HG03159 (cell line): Measurements from ENCODE around the gene BABAM2.

Experiments used
- ATAC-seq: cut with Tn5 transposase; IDR thresholded peaks from one replicate; pipeline ENCODE4 v1.9.1; 2021; ENCODE audit warnings: mild to moderate bottlenecking, moderate library complexity; ENCODE audit not compliant: unreplicated experiment

The BABAM2 gene

DNA sequence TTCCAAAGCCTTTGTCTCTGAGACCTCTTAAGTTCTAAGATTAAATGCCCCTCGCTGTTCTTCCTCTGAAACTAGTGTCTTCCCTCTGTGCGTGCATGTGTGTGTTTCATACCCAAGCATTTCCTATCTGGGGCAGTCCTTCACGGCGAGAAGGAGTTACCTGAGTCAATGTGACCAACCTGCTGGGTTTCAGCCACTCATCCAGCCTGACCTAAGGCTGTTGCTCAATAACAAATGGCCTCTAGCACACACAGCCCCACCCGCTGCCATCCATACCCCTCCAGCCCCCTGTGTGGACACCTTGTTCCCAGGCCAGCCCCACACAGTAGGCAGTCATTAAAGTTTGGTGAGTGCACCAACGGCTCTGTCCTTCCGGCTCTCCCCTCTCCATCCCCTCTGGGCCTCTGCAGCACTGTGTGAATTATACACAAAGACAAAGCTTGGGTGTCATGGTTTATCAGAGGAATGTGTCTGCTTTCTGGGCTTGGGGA, 448.3 kb downstream of the BABAM2 start:
- ATAC-seq: no peak

GRCh38 chr2:28339516-28340175, 449.1 kb downstream of the BABAM2 start:
- ATAC-seq: no peak

DNA sequence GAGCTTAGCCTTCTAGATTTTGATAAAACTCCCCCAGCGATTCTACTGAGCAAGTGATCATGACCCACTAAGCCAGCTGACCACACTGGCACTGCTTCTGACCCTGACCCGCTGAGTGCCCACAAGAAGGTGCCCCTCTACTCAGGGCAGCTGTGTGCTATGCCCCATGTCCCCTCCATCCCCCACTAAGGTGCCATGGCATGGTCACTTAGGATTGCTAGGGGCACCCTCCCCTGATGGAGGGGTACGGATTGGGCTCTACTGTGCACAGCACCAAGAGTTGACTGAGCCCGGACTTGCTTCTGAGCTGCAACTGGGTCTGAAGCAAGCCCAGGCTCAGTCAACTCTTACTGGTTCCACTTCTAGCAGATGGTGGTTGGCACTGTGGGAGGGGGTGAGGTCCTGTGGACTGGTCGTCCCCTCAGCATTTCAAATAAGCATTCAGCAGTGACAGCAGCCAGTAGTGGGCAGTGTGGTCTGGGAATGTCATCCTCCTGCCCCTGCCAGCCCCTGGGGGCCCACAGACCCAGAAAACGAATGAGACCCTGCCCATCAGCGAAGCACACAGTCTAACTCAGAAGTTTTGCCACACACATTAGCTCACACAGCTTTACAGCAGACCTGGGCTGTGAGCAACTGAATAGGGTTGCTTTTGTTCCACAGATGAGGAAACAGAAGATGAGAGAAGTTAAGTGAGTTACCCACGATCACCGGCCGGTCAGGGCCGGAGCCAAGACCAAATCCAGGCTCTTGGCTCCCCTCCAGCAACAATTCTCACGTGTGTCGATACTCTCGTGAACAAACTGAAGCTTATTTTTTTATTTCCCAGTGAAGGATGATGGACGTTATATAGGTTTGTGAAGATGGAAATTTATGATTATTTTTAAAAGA, 450.0 kb downstream of the BABAM2 start:
- no peak for ATAC-seq

GRCh38 chr2:28341208-28341891, 450.8 kb downstream of the BABAM2 start:
- no peak for ATAC-seq

DNA sequence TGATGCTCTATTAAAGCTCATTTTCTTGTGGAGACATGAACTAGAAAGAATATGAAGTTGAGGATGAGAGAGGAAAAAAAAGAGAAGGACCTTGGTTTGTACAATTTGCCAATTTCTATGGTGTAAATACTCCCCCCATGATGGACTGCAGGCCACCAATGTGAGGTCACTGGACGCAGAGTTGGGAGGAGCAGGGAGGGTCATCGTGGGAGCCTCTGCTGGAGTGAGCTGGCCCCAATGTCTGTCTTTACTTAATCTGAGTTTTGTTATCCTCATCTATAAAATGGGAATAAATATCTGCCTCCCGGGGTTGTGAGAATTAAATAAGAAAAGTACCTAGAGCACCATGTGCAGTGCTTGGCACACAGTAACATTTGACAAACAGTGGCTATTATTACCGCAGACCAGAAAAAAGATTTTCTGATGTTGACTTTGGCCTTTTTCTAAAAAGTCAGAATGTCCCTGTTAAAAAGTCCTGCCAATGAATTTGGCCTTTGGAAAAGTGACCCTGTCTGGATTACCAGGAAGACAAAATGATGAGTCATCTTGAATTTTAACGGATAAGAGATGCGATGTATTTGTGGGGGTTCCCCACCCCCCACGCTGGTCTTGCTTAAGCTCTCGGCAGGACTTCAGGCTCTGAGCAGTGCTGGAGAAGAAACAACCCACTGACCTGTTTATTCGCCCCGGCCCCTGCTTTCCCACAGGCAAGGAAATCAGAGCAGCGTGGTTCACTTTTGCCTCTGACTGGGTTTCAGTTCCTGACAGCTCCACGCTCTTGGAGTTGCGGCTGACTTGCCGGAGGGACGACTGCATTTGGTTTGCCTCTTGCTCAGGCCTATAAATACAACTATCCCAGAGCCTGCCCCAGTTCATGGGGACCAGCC, 451.8 kb downstream of the BABAM2 start:
- no peak for ATAC-seq

GRCh38 chr2:28343184-28343942, 452.8 kb downstream of the BABAM2 start:
- ATAC-seq: no peak

GRCh38 chr2:28343971-28344715, 453.6 kb downstream of the BABAM2 start:
- no peak for ATAC-seq

GRCh38 chr2:28344756-28345373, 454.3 kb downstream of the BABAM2 start:
- ATAC-seq: no peak

DNA sequence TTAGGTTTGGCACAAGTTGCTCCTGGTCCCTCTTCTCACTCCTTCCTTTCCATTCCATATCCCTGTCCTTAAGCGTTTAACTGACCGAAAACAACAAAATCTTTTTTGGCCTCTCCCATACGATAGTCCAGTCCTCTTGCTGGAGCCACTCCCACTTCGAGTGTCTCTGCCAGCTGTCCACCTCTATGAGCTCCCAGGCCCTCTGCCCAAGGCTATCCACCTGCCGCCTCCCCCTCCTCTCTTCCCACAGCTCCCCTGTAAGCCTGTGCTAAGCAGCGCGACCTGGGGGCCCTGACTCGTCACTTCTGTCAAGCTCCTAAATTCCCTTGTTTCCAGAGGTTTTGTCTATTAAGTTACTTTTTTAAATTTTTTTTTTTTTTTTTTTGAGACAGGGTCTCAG, 455.1 kb downstream of the BABAM2 start:
- no peak for ATAC-seq

DNA sequence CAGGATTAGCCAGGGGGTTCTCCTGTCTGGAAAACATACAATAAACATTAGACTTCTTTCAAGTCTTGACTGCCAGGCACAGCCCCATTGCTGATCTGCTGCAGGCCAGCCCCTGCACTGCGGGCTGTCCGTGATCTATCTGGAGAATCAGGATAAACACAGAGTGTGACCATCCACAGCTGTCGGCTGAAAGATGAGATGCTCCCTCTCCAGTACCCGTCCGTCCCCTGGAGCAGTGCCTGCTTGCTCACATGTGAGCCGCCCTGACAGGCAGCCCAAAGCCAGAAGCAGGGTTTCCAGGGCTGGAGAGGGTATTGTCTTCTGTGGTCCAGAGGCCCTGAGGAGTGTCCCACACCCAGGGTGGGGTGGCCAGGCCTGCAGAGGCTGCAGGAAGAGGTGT, 456.1 kb downstream of the BABAM2 start:
- no peak for ATAC-seq

DNA sequence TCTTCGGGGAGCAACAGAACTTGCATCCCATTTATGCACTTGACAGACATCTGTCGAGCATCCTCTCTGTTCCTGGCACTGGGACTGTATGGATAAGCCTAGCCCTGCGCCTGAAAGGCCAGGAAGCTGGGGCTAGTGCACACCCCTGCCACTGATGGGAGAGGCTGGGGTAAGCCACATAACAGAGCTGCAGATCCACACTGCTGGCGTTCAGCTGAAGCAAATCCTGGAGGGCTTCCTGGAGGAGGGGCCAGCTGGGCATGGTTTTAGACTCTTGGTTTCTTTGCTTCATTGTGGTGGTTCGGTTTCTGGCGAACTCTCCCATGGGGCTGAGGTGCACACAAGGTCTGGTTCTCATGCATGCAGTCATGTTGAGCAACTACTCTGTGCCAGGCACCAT, 456.7 kb downstream of the BABAM2 start:
- ATAC-seq: no peak

GRCh38 chr2:28347596-28347995, 457.1 kb downstream of the BABAM2 start:
- no peak for ATAC-seq

DNA sequence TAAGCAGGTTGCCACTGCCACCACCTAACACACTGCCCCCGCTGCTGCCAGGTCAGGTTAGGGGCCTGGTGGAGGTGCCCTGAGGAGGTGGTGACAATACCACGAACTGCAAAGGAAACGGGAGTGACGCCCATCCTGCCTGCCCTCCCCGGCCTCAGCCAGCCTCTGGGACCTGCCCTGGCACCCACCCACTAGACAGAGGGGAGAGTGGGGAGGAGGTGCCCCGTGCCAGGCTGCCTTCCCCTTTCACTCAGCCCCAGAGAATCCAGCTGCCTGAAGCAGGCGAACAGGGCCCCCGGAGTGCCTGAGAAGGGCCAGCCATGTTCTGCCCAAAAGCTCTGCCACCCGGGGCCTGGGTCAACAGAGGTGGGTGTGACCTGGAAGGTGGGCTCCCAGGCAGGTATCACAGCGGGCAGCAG, 457.6 kb downstream of the BABAM2 start:
- no peak for ATAC-seq

DNA sequence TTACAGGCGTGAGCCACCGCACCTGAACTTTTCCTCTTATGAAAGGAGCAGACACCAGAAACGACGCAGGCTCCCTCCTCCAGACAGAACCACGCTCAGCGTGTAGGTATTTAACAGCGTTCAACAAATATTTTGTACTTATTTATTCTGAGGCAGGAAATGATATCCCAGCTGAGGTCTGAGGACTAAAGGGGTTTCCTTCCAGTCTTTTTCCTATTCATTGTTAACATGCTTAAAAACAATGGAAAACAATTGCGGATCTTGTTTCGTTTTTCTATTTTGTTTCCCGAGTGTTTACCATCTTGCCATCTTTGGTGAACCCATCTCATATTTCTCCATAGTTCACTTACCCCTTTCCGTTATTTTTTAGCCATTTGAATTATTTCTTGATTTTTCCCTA, 458.4 kb downstream of the BABAM2 start:
- ATAC-seq: no peak

DNA sequence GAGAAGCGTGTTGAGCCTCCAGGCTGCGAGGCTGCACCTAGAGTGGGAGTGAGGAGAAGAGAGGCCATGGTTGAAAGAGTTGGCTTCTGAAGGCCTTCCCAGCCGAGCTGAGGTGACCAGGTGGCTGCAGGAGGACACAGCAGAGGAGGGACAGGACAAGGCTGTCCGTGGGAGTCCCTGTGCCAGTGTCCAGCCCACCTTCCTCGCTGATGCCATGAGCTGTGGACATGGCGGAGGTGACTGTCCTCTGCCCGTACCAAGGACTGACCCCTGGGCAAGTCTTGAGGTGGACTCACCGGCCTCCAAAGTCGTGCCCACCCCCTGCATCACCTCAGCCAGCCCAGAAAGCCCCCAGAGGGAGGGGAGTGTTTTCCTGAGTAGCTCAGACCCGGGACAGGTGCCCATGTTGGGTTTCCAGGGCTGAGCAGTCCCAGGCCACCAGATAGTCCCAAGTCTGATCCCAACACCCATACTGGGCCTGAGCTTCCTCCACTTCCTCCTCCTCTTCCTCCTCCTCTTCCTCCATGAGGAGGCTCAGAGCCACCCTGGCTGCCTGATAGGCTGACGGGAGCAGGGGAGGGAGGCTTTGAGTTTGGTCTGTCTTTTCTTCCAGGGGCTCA, 459.1 kb downstream of the BABAM2 start:
- no peak for ATAC-seq

GRCh38 chr2:28350196-28350595, 459.7 kb downstream of the BABAM2 start:
- no peak for ATAC-seq

GRCh38 chr2:28350791-28351285, 460.3 kb downstream of the BABAM2 start:
- no peak for ATAC-seq

DNA sequence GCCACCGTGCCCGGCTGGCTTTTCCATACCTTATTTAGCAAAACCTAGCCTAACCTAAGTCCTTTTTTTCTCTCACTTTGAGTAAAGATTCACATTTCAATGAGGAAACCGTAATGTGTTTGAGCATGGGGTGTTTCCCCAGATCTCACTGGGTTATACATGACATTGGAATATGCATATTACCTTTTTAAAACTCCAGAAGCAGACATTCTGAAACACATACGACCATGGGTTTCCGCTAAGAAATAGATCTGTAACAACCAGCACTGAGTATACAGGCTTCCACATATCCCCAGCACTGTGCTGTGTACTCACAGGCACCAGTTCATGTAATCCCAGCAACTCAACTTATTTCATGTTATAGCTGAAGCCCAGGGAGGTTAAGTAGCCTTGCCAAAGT, 461.1 kb downstream of the BABAM2 start:
- no peak for ATAC-seq
